NCI-H1436 (cell line): ENCODE results near the gene FAIM2.
"Not testable (repeated sequence)": the region's sequence is repeated elsewhere in the genome, so short reads cannot be mapped to it uniquely, and the experiment has no call there.

Experiments used
- DNase-seq: peaks from one replicate; lab custom pipeline; 2025; lab: John Stamatoyannopoulos, UW

The FAIM2 gene

DNA sequence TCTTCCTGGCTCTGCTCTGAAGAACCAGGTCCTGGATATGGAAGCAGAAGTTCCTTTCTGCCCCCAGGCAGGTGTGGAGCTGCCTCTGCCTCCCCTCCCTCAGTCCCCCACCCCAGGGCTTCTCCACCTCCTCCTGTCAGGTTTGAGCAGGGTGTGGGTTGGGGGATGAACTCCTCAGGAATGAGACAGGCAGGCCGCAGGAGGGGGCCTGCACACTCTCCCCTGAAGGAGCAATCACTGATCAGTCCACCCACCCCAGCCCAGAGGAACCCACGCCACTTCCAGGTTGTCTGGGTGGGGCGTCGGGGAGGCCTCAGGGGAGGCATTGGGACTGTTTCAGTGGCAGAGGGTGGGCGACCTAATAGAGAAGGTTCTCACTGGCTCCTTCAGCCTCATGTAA, 26.6 kb downstream of the FAIM2 start:
- no peak for DNase-seq

DNA sequence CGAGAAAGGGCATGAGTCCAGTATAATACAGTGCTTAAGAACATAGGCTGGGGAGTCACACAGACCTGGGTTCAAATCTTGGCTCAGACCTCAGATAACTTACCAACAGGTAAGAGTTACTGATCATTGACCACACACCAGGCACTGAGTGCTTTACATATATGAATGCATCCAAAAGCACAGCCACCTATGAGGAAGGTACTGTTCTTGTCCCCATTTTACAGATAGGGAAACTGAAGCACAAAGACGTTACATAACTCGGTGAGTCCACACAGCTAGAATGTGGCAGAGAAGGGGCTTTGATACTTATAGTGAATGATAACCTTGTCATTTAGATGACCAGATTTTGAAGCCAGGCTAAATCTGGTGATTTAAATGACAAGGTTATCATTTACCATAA, 27.6 kb downstream of the FAIM2 start:
- no peak for DNase-seq

- no peak for DNase-seq
Observed at GRCh38 chr12:49875115-49875720, 28.5 kb downstream of the FAIM2 start.

DNA sequence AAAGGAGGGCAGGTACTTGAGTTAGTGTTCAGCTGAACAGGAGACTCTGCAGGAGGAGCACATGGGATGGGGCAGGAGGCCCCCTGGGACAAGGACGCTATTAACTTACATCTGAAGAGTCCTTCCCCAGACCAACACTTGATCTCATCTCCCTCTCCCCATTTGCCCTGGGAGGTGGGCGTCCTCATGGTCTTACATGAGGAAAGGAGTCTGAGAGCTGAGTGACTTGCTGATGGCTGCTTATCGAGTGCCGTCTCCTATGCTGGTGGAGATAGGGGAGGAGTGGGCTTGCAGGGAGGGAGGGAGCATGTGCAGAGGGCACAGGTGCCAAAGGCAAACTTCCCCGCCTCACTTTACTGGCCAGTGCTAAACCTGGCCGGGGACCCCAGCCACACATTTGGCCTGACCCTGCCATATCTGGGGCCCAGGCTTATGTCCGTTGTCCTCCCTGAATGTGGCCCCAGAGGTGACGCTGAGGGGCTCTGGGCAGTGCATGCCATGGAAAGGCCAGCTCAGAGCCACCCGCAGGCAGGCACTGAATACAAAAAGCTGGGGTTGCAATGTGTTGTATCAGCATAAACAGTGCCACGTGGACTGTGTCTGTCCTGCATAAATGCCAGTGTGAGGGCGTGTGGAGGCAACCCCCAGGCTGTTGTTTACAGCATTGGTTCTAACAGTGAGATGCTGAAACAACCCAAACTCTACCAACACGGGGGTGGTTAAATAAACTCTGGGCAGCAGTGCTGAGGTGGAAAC, 29.4 kb downstream of the FAIM2 start:
- no peak for DNase-seq

DNA sequence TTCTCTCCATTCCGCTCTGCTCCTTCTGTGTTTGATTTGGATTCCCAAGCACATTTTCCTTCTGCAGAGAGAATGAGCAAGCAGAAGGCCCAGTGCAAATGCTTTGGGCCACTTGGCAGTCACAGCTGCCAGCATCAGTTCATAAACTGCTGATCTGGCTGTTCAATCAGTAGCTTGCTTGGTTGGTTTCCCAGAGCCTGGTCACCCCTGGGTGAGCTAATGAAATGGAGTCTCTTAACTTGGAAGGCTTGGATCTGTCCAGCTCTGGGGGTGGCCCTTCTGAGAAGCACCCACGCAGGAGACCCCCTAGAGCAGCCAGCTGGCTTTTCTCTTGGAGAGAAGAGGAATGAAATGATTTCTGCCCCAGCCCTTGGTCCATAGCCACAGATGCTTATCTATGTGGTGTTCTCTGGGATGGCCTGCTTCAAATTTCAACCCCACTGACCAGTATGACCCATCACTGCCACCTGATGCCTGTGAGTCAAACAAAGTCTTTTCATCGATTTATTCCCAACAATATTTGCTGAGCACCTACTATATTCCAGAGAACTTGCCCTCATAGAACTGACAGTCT, 30.3 kb downstream of the FAIM2 start:
- DNase-seq, result no peak

GRCh38 chr12:49872781-49873181, 30.9 kb downstream of the FAIM2 start:
- peak; percentile 7 for DNase-seq

DNA sequence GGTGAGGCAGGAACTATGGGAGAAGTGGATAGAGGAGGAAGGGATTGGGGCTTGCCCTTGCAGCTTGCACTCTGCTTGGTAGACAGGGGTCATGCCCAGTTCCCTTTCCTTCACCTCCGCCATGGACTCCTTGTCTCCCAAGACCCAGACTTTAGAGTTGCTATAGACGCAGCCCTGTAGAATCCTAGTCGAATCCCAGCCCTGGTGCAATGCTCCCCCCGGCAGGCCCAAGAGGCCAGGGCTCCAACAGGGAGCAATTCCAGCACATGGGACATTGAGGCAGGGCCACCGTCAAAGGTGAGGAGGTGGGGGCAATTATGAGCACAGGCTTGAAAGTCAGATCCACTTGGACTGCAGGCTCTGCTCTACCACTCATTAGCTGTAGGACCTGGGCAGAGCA, 31.3 kb downstream of the FAIM2 start:
- no peak for DNase-seq

- not testable (repeated sequence) for DNase-seq
Observed at GRCh38 chr12:49871811-49872251, 31.9 kb downstream of the FAIM2 start.

DNA sequence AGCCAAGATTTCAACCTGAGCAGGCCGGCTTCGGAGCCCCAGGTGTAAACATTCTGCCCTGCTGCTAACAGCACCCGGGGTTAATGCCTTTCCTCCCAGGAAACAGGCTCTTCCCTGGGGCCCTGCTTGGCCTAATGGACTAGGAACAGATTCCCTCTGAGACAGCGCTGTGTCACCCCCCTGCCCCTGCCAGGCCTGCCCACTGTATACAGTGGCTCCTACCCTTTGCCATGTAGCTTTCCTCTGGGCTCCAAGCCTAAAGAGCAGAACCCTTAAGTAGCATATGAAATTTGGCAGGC, 32.5 kb downstream of the FAIM2 start:
- no peak for DNase-seq

- no peak for DNase-seq
Observed at GRCh38 chr12:49870501-49871262, 33.0 kb downstream of the FAIM2 start.

DNA sequence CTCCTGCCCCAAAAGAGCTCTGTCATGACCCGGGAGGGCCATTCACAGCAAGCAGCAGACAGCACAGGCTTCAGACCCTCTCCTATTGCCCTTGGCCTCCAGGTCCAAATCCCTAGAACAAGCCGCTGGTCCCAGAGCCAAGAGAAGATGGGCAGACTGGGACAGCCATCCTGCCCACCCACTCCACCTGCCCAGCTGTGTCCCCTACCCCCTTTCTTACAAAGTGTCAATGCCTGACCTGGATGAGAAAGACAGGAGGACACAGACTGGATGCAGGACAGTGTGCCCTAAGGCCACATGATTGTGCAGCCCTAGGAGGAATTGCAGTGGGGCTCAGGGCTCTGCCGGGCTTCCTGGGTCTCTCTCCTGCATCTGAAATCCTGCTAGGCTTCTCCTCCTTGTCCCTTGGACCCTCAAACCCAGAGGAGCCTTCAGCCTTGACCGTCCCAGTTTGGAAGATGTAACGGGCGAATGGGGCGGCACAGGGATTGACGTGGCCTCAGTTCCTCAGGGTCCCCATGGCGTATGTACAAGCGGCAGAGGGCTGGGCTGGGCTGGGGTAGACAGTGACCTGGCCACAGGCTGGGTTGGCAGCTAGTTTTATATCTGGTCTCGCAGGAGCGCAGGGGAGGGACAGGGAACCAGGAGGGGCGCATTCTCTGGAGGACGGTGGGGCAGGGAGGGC, 33.7 kb downstream of the FAIM2 start:
- no peak for DNase-seq

- DNase-seq, result peak; percentile 76
Observed at GRCh38 chr12:49868952-49869815, 34.5 kb downstream of the FAIM2 start.

DNA sequence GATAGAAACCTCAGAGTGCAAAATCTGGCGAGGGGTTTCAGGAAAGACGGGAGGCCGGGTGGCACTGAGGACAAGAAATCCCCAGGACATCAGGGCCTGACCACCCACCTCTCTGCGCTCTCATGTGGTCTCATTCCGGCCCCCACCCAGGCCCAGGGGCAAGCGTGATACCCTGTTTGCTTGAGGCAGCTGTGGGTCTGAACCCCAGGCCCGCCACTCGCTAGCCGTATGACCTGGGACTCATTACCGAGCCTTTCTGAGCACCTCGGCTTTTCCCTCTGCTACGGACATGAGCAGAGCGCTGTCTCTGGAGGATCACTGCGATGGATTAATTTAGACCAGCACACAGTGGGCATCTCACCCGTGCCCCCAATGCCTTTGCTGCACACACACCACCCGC, 35.3 kb downstream of the FAIM2 start:
- no peak for DNase-seq

DNA sequence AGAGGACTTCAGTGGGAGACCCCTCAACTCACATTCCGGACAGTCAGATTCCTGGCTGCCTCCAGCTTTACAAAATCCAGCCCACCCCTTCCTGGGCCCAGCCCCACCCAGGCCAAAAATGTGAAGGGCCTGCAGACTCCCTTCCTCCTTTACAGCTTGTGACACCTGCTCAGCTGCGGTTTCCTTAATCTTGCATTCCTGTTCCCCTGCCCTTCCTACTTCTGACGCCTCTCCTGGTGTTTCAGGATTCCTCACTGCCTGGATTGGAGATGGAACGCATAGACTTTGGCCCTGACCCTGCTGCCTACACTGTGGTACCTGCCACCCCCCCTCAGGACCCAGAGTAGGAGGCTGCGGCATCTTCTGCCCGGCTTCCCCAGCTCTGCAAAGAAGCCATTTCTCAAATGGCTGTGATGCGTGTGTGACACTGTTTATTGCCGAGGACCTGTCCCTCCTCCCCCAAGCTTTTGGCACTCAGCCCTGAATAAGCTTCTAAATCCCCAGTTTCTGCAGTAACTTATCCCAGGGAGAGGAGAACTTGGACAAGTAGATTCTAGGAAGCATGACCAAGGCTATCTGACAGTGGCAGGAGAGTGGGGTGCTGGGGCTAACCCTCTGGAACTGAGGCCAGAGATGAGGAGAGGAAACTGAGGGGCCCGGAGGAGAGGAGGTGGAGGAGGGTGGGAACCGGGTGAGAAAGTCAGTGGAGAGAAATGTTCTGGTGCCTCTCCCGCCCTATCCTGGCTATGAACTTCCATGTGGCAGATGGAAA, 35.9 kb downstream of the FAIM2 start:
- no peak for DNase-seq

GRCh38 chr12:49866859-49867569, 36.7 kb downstream of the FAIM2 start:
- DNase-seq, result peak; percentile 46

DNA sequence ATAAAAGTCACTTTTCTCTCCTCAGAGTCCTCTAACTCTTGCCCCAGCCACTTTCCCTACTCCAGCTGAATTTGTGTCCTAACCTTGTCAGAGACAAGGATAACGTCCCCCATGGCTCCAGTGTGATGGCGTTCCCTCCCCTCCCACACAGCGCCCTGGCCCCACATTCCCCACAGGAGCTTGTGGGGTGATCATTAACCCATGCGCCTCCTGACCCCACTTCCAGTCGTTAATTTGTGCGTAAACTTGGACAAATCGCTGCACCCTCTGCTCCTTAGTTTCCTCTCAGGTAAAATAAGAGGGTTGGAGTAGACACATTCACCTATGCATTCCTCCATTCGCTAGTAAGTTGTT, 37.9 kb downstream of the FAIM2 start:
- no peak for DNase-seq

DNA sequence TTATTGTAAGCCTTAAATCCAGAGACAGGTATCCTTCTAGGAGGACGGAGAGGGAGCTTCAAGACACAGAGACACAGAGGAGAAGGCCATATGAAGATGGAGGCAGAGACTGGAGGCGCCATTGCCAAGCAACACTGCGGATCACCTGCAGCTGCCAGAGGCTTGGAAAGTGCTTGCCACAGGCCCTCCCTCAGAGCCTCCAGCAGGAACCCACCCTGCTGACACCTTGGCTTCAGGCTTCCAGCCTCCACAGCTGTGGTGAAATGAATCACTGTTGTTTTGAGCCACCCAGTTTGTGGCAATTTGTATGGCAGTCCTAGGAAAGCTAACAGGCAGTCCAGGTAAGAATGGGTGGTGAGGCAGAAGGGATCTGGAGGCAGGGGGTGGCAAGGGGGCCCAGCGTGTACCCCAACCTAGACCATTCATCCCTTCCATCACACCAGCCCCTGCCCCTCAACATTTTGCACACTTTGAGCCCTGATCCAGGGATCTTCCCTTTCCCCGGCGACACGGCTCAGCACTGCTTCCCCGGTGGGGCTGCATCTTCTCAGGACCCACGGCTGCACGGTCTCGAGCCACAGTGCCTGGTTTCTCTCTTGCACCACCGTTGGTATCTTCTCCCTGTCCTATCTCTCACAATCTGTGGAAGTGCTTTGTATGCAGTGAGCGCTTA, 38.5 kb downstream of the FAIM2 start:
- no peak for DNase-seq

GRCh38 chr12:49864798-49865090, 39.0 kb downstream of the FAIM2 start:
- no peak for DNase-seq

DNA sequence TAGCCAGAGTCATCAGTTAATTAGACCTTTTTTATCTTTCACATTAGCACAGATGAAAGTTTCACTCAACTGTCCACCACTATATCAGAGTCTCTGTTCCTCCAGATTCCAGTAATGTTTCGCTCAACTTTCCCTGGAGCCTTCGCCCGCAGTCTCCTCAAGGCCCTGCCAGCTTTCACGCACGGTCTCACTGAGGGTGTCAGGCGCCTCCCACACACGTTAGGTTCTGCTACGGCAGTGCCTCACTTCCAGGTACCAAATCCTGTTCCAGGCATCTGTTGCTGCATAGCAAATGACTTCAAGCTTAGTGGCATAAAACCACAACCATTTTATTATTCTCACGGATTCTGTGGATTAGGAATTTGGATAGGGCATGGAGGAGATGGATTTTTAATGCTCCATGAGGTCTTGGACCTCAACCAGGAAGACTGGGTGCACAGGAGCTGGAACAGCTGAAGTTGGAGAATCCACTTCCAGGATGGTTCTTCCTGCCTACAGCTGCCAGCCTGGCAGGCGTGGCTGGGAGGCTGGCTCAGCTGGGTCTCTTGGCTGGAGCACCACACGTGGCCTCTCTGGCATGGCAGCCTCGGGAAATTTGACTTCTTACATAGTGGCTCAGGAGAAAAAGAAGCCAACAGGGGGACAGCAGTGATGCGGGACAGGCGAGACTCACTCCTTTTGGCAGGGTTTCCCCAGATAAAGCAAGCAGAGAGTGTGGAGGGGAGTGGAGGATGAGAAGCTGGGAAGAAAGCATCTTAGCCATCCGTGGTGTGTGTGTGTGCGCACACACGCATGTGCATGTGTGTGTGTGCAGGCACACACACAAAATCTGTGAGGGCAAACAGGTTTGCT, 39.5 kb downstream of the FAIM2 start:
- no peak for DNase-seq
